GM23248 (cell line): ENCODE data around the gene WDR59. TPM values are rescaled to one million over a fixed set of nuclear protein-coding genes. Genes with fewer than 3 reads are reported as not detected.

ENCODE experiments used
- DNase-seq: peaks from one replicate; pipeline ENCODE4 v3.0.0-alpha.2; 2015
- H2AFZ ChIP-seq: fragments of 200-600 bp; sonication (generic); 2 replicates; pipeline ENCODE4 v1.6.1; 2016; ENCODE audit warnings: antibody characterized with exemption
- H3F3A ChIP-seq: fragments of 200-600 bp; sonication (generic); 2 replicates; pipeline ENCODE4 v1.6.1; 2016; ENCODE audit warnings: mild to moderate bottlenecking, antibody characterized with exemption, mixed run types; ENCODE audit not compliant: insufficient read depth
- H3K27ac ChIP-seq: fragments of 200-600 bp; sonication (generic); 2 replicates; pipeline ENCODE4 v1.5.1; 2016; ENCODE audit warnings: mild to moderate bottlenecking
- H3K27me3 ChIP-seq: fragments of 200-600 bp; sonication (generic); replicated peaks from 2 replicates; pipeline ENCODE4 v1.6.1; 2016; ENCODE audit warnings: mild to moderate bottlenecking; ENCODE audit not compliant: insufficient read depth
- H3K36me3 ChIP-seq: fragments of 200-600 bp; sonication (generic); 2 replicates; pipeline ENCODE4 v1.6.1; 2016; ENCODE audit warnings: low read depth, mild to moderate bottlenecking
- H3K4me1 ChIP-seq: fragments of 200-600 bp; sonication (generic); 2 replicates; pipeline ENCODE4 v1.6.1; 2016; ENCODE audit warnings: mild to moderate bottlenecking; ENCODE audit not compliant: insufficient read depth
- H3K4me2 ChIP-seq: fragments of 200-600 bp; sonication (generic); one replicate; pipeline ENCODE4 v1.6.1; 2016; ENCODE audit warnings: mild to moderate bottlenecking; ENCODE audit not compliant: unreplicated experiment
- H3K4me3 ChIP-seq: fragments of 200-600 bp; sonication (generic); 2 replicates; pipeline ENCODE4 v1.5.1; 2016; ENCODE audit warnings: mild to moderate bottlenecking
- H3K79me2 ChIP-seq: fragments of 200-600 bp; sonication (generic); 2 replicates; pipeline ENCODE4 v1.6.1; 2016; ENCODE audit warnings: mild to moderate bottlenecking; ENCODE audit not compliant: insufficient read depth
- H3K9ac ChIP-seq: fragments of 200-600 bp; sonication (generic); 2 replicates; pipeline ENCODE4 v1.6.1; 2016; ENCODE audit warnings: mild to moderate bottlenecking
- H3K9me2 ChIP-seq: fragments of 200-600 bp; sonication (generic); 2 replicates; pipeline ENCODE4 v1.6.1; 2016; ENCODE audit warnings: mixed run types, mild to moderate bottlenecking, moderate library complexity; ENCODE audit not compliant: insufficient read depth
- H3K9me3 ChIP-seq: fragments of 200-600 bp; sonication (generic); one replicate; pipeline ENCODE4 v1.6.1; 2017; ENCODE audit warnings: low read depth
- H4K20me1 ChIP-seq: fragments of 200-600 bp; sonication (generic); 2 replicates; pipeline ENCODE4 v1.6.0; 2016; ENCODE audit not compliant: insufficient read depth
- EZH2 ChIP-seq: fragments of 200-600 bp; sonication (generic); IDR thresholded peaks from 2 replicates; pipeline ENCODE4 v1.6.1; 2018; ENCODE audit warnings: antibody characterized with exemption, mild to moderate bottlenecking; ENCODE audit not compliant: insufficient read depth, poor library complexity, severe bottlenecking
- EZH2phosphoT487 ChIP-seq: fragments of 200-600 bp; sonication (generic); IDR thresholded peaks from 2 replicates; pipeline ENCODE4 v1.6.1; 2018; ENCODE audit warnings: antibody characterized with exemption, moderate library complexity, mild to moderate bottlenecking, low read depth; ENCODE audit not compliant: insufficient read depth
- whole genome bisulfite sequencing, 2 experiments: methylation state at CpG; one replicate each; pipeline ENCODE4 v1.1.6; 2015 to 2017; ENCODE audit warnings: low lambda C conversion rate in 2 of 2, low coverage in 1 of 2; ENCODE audit errors: missing lambda C conversion rate in 2 of 2; 5-methylcytosine and 5-hydroxymethylcytosine counted together
- in situ Hi-C: fragments of 300-500 bp; cut with MboI; formaldehyde crosslinking; loops from 2 replicates; pipeline ENCODE4 v1.15.0; 2020
- polyA plus RNA-seq: library from polyadenylated mRNA; unstranded; fragments of >200 nt; fragmentation: Nextera tagmentation; extraction: Ambion mirVana; gene quantifications from 2 replicates; pipeline ENCODE4 v1.2.1, GENCODE V29; 2016
- total RNA-seq: library from RNA; depleted of rRNA; stranded (reverse); fragments of >200 nt; shearing (Covaris generic); gene quantifications from 2 replicates; pipeline ENCODE4 v1.2.3, GENCODE V29; 2014

Gene WDR59
- total and polyA plus RNA-seq, 2 experiments from 2014 or later: 8.3 to 15.2 TPM

DNA sequence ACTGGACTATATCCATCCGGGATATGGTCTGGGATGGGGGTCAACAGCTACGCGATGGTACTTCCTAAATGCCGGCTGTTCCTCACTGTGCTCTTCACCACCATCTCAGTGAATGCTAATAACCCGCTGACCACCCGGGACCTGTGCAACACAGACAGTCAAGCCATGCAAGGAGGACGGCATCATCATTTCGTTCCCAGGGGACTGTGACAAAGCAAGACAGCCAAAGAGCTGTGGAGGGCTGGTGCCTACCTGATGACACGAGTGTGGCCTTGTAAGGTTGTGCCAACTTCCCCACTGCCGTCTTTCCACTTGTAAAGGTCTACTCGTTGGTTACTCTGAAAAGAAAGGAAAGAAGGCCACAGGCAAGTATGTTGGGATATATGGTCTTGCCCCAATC, 33.7 kb downstream of the WDR59 start:
- Histone ChIP-seq H3K9me3 (no peaks in the 10 kb centered on the region), H3K4me1 (no peaks in the 10 kb centered on the region), H3K9me2 (no peaks in the 10 kb centered on the region), H3K36me3 (peaks cover 10% of the 10 kb centered on the region), H3K4me3 (no peak overlapping the region), H3K27ac (no peak overlapping the region), H4K20me1 (no peaks in the 10 kb centered on the region), H3K27me3 (no peaks in the 10 kb centered on the region), H3K4me2 (no peak overlapping the region), H3K9ac (no peak overlapping the region), H2AFZ (no peak overlapping the region), H3K79me2 (no peaks in the 10 kb centered on the region), H3F3A (no peaks in the 10 kb centered on the region)
- in situ Hi-C loops: no loop called here
- 90 to 95% methylated on average over 11 of the region's 11 CpGs for WGBS, 2 experiments
- TF ChIP-seq EZH2phosphoT487 (no peak), EZH2 (no peak)
- DNase-seq: no peak

- WGBS, 2 experiments: 92 to 94% methylated on average over 7 of the region's 7 CpGs
- in situ Hi-C loops: no loop called here
- H2AFZ ChIP-seq: no peak overlapping the region
Measured at GRCh38 chr16:74950511-74950910, 34.4 kb downstream of the WDR59 start.

GRCh38 chr16:74949309-74949708, 35.6 kb downstream of the WDR59 start:
- H3K9me2 ChIP-seq: no peaks in the 10 kb centered on the region
- TF ChIP-seq EZH2phosphoT487: no peak
- no peak for TF ChIP-seq EZH2
- WGBS, 2 experiments: 95 to 97% methylated on average over 3 of the region's 3 CpGs
- H3K27ac ChIP-seq: no peak overlapping the region
- peaks cover 10% of the 10 kb centered on the region for H3K36me3 ChIP-seq
- no peaks in the 10 kb centered on the region for H3F3A ChIP-seq
- H3K27me3 ChIP-seq: no peaks in the 10 kb centered on the region
- no peaks in the 10 kb centered on the region for H4K20me1 ChIP-seq
- H3K79me2 ChIP-seq: no peaks in the 10 kb centered on the region
- no peak overlapping the region for H3K9ac ChIP-seq
- H3K9me3 ChIP-seq: no peaks in the 10 kb centered on the region
- no peaks in the 10 kb centered on the region for H3K4me1 ChIP-seq
- in situ Hi-C loops: no loop called here
- no peak overlapping the region for H3K4me3 ChIP-seq
- no peak overlapping the region for H2AFZ ChIP-seq
- no peak for DNase-seq
- H3K4me2 ChIP-seq: no peak overlapping the region

More at GRCh38 chr16:74950511-74950910, 34.4 kb downstream of the WDR59 start:
- H3K36me3 ChIP-seq: peaks cover 10% of the 10 kb centered on the region
- H3K79me2 ChIP-seq: no peaks in the 10 kb centered on the region
- no peak overlapping the region for H3K4me3 ChIP-seq
- no peaks in the 10 kb centered on the region for H3K4me1 ChIP-seq
- TF ChIP-seq EZH2phosphoT487 (no peak), EZH2 (no peak)
- no peaks in the 10 kb centered on the region for H3F3A ChIP-seq
- no peaks in the 10 kb centered on the region for H3K27me3 ChIP-seq
- H3K9me3 ChIP-seq: no peaks in the 10 kb centered on the region
- H3K9me2 ChIP-seq: no peaks in the 10 kb centered on the region
- no peak overlapping the region for H3K27ac ChIP-seq
- no peaks in the 10 kb centered on the region for H4K20me1 ChIP-seq
- H3K9ac ChIP-seq: no peak overlapping the region
- H3K4me2 ChIP-seq: no peak overlapping the region
- no peak for DNase-seq

- no peak overlapping the region for H3K9ac ChIP-seq
- H3K36me3 ChIP-seq: peaks cover 14% of the 10 kb centered on the region
- no peak overlapping the region for H3K4me3 ChIP-seq
- no peaks in the 10 kb centered on the region for H3K4me1 ChIP-seq
- H3K9me2 ChIP-seq: no peaks in the 10 kb centered on the region
- 91 to 94% methylated on average over 6 of the region's 6 CpGs for WGBS, 2 experiments
- H2AFZ ChIP-seq: no peak overlapping the region
- H3K27ac ChIP-seq: no peak overlapping the region
- H3K9me3 ChIP-seq: no peaks in the 10 kb centered on the region
- no peak overlapping the region for H3K4me2 ChIP-seq
- H3F3A ChIP-seq: no peaks in the 10 kb centered on the region
- H3K27me3 ChIP-seq: no peaks in the 10 kb centered on the region
- no peak for TF ChIP-seq EZH2phosphoT487
- no peak for TF ChIP-seq EZH2
- H4K20me1 ChIP-seq: peaks cover 3% of the 10 kb centered on the region; the same call in 1 of the 2 replicates
- in situ Hi-C loops: no loop called here
- DNase-seq: no peak
- H3K79me2 ChIP-seq: no peaks in the 10 kb centered on the region
Measured at GRCh38 chr16:74944466-74944865, 40.5 kb downstream of the WDR59 start.
